Nephron (organoid): ENCODE data around the gene TMEM184B.

Experiments used
- H3K27ac Mint-ChIP-seq, 3 experiments: 2 replicates each; pipeline ENCODE4 v1.8.0; 2020; ENCODE audit warnings: mixed read lengths in 3 of 3, mild to moderate bottlenecking in 2 of 3, moderate library complexity in 1 of 3
- H3K27me3 Mint-ChIP-seq: 2 replicates; pipeline ENCODE4 v1.8.0; 2021; ENCODE audit warnings: low read depth, mild to moderate bottlenecking, moderate library complexity, mixed read lengths
- H3K36me3 Mint-ChIP-seq: 2 replicates; pipeline ENCODE4 v1.8.0; 2020; ENCODE audit warnings: low read depth, mixed read lengths
- H3K4me1 Mint-ChIP-seq: 2 replicates; pipeline ENCODE4 v1.8.0; 2020; ENCODE audit warnings: mixed read lengths
- H3K4me3 Mint-ChIP-seq, 3 experiments: 2 replicates each; pipeline ENCODE4 v1.8.0; 2020; ENCODE audit warnings: mild to moderate bottlenecking in 3 of 3, mixed read lengths in 3 of 3, moderate library complexity in 2 of 3
- H3K9me3 Mint-ChIP-seq: 2 replicates; pipeline ENCODE4 v1.8.0; 2020; ENCODE audit warnings: mixed read lengths
- CTCF ChIP-seq, 3 experiments: fragments of 200-600 bp; sonication (generic); IDR thresholded peaks; one replicate each; pipeline ENCODE4 v1.5.0; 2021; ENCODE audit warnings: antibody characterized with exemption in 3 of 3; ENCODE audit not compliant: unreplicated experiment in 3 of 3

Gene TMEM184B

DNA sequence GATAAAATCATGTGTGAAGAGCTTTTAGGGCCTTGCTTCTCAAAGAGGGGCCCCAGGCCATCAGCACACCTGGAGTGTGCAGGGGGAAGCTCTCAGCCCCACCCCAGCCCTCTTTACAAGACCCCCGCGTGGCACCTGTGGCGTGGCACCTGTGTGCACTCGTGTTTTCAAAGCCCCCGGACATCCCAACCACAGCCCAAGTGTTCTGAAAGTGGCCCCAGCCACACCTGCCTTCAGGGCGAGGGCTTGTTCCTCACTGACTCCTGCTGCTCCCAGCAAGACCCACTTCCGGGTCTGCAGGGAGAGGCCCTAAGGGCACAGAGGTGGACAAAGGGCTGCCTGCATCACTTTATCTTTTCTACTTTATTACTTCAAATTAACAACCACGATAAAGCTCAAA is 17.5 kb upstream of the TMEM184B start:
- H3K27ac Mint-ChIP-seq = no peak overlapping the region
- peaks cover 37% of the 10 kb centered on the region for H3K36me3 Mint-ChIP-seq
- H3K27me3 Mint-ChIP-seq = no peaks in the 10 kb centered on the region
- no peak overlapping the region for H3K4me3 Mint-ChIP-seq
- no peak for TF ChIP-seq CTCF (IDR thresholded peaks at IDR 0.05; ENCODE audit: unreplicated experiment in 3 of 3)
- no peaks in the 10 kb centered on the region for H3K4me1 Mint-ChIP-seq
- H3K9me3 Mint-ChIP-seq = no peaks in the 10 kb centered on the region

- Mint-ChIP-seq H3K27me3 (no peaks in the 10 kb centered on the region), H3K9me3 (no peaks in the 10 kb centered on the region), H3K4me1 (no peaks in the 10 kb centered on the region), H3K36me3 (peaks cover 33% of the 10 kb centered on the region), H3K27ac (peak overlapping the region in 2 of 3 experiments; percentile 14 to 56), H3K4me3 (no peak overlapping the region)
- no peak for TF ChIP-seq CTCF (IDR thresholded peaks at IDR 0.05; ENCODE audit: unreplicated experiment in 3 of 3)
Measured at GRCh38 chr22:38289583-38290082, 16.8 kb upstream of the TMEM184B start.

DNA sequence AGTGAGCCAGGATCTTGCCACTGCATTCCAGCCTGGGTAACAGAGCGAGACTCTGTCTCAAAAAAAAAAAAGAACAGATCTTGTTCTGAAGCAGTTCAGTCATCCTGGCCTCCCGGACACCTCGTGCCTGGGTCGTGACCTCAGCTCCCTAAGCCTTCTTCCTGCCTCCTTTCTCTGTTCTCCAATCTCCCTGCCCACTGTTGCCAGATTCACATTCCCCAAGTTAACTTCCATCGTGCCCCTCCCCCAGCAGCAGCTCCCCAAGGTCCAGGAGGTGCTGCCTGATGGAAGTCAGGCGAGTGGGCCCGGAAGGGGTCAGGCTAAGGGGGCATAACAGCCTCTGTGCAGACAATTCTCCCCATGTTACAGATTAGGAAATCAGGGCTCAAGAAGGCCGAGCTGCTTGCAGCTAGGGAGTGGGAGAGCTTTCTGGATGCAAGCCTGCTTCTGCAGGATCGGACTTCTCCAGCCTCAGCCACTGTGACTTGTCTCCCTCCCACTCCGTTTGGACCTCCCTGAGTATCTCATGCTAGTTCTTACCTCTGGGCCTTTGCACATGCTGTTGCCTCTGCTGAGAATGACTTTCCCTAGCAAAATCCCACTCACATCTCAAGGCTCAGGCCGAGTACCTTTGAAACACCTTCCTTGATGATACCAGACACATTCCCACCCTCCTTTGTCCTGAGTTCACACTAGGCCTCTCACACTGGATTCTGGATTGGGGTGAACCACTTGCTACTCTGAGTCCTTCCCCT is 14.3 kb upstream of the TMEM184B start:
- no peak for TF ChIP-seq CTCF (IDR thresholded peaks at IDR 0.05; ENCODE audit: unreplicated experiment in 3 of 3)
- H3K9me3 Mint-ChIP-seq = no peaks in the 10 kb centered on the region
- H3K4me3 Mint-ChIP-seq = no peak overlapping the region
- H3K27me3 Mint-ChIP-seq = peaks cover 4% of the 10 kb centered on the region
- H3K36me3 Mint-ChIP-seq = peaks cover 19% of the 10 kb centered on the region
- H3K4me1 Mint-ChIP-seq = peaks cover 5% of the 10 kb centered on the region
- peak overlapping the region in 1 of 3 experiments; percentile 69 for H3K27ac Mint-ChIP-seq

DNA sequence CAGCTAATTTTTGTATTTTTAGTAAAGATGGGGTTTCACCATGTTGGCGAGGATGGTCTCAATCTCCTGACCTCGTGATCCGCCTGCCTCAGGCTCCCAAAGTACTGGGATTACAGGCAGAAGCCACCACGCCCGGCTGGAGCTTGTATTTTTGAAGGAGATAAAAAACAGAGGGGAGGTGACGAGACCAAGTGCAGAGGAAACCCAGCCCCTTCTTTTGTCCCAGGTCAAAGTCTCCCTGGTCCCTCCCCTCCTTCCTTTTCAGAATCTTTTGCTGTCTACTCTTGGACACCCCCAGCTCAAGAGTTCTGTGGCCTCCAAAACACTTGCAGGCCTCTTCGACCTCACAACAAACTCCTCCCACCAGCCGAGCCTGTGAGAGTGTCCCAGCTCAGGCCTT is 12.2 kb upstream of the TMEM184B start:
- peaks cover 5% of the 10 kb centered on the region for H3K4me1 Mint-ChIP-seq
- H3K4me3 Mint-ChIP-seq = no peak overlapping the region
- no peaks in the 10 kb centered on the region for H3K9me3 Mint-ChIP-seq
- peaks cover 4% of the 10 kb centered on the region for H3K27me3 Mint-ChIP-seq
- peaks cover 11% of the 10 kb centered on the region for H3K36me3 Mint-ChIP-seq
- no peak overlapping the region for H3K27ac Mint-ChIP-seq
- no peak for TF ChIP-seq CTCF (IDR thresholded peaks at IDR 0.05; ENCODE audit: unreplicated experiment in 3 of 3)

DNA sequence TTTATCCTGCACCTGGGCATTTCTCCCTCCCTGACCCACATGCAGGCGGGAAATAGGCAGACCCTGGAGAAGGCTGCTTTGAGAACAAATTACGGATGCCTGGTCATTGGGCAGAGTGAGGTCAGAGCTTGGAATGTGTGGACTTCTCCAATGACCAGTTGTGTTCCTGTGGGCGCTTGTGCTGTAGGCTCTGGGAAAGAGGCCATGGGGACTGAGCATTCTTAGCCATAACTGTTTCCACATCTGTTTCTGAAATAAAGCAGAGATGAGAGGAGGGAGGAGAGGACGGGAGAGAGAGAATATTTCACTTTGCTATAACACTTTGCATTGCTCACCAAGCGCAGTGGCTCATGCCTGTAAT is 11.2 kb upstream of the TMEM184B start:
- no peak for TF ChIP-seq CTCF (IDR thresholded peaks at IDR 0.05; ENCODE audit: unreplicated experiment in 3 of 3)
- H3K4me3 Mint-ChIP-seq = no peak overlapping the region
- H3K27me3 Mint-ChIP-seq = peaks cover 4% of the 10 kb centered on the region
- no peaks in the 10 kb centered on the region for H3K9me3 Mint-ChIP-seq
- H3K36me3 Mint-ChIP-seq = peaks cover 8% of the 10 kb centered on the region
- peaks cover 5% of the 10 kb centered on the region for H3K4me1 Mint-ChIP-seq
- H3K27ac Mint-ChIP-seq = peak overlapping the region in 2 of 3 experiments; percentile 36 to 37

DNA sequence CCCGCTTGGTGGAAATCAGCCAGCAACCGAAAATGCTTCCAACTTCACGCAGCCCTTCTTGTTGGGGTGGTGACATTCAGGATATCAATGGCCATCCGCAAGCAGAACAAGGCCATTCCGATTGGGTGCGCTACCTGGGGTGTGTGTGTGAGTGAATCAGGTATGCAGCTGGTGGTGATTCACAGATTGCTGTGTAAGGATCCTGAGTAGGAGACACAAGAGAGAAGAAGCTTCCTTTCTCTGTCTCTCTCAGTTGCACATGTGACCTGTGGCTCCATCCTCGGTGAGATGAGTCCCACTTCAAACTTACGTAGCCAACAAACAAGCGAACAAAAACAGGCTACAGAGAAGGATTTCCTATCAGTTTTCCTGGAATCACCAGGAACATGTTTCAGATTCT is 9.6 kb upstream of the TMEM184B start:
- no peak overlapping the region for H3K27ac Mint-ChIP-seq
- peaks cover 9% of the 10 kb centered on the region for H3K4me1 Mint-ChIP-seq
- peaks cover 4% of the 10 kb centered on the region for H3K27me3 Mint-ChIP-seq
- H3K4me3 Mint-ChIP-seq = no peak overlapping the region
- H3K36me3 Mint-ChIP-seq = peaks cover 2% of the 10 kb centered on the region
- TF ChIP-seq CTCF (IDR thresholded peaks at IDR 0.05; ENCODE audit: unreplicated experiment in 3 of 3) = no peak
- H3K9me3 Mint-ChIP-seq = no peaks in the 10 kb centered on the region
